HL-60/S4 treated with retinoic acid at 250 ng/mL for 4 days and 3 days (cell line): ENCODE results near the gene C19orf25.
"Not testable (repeated sequence)": the region's sequence is repeated elsewhere in the genome, so short reads cannot be mapped to it uniquely, and the experiment has no call there.

Experiments used
- in situ Hi-C: fragments of 300-500 bp; cut with MboI; formaldehyde crosslinking; loops from 2 replicates; pipeline ENCODE4 v1.7.0; 2022; ENCODE audit warnings: low sequenced_read_pairs

Gene C19orf25

DNA sequence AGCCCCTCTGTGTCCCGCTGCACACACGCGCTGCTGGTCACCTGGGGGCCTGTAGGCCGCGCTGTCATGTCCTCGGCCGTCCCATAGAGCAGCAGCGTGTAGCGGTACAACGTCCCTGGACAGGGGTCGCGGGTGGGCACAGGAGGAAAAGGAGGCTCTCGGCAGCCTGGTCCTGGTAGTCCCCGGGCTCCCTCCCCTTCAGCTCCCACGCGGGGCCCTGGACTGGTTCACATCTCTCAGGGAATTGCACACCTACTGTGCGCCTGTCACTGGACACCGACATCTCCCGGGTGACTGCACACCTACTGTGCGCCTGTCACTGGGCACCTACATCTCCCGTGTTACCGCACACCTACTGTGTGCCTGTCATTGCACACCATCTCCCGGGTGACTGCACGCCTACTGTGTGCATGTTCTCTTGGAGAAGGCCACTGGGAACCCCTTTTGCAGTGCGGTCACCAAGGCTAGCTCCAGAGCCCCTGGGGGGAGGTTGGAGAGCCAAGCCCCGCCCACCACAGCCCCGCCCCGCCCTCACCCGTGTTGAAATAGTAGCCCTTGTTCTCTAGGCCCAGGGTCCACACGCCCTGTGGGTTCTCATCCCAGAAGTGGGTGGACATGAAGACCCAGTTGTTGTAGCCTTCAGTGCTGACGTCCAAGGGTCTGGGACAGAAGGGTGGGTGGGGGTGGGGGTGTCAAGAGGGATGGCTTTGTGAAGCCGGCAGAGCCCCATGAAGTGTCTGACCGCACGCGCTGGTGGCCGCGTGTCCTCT lies 3.5 kb upstream of the C19orf25 start:
- in situ Hi-C loops: no loop called here

DNA sequence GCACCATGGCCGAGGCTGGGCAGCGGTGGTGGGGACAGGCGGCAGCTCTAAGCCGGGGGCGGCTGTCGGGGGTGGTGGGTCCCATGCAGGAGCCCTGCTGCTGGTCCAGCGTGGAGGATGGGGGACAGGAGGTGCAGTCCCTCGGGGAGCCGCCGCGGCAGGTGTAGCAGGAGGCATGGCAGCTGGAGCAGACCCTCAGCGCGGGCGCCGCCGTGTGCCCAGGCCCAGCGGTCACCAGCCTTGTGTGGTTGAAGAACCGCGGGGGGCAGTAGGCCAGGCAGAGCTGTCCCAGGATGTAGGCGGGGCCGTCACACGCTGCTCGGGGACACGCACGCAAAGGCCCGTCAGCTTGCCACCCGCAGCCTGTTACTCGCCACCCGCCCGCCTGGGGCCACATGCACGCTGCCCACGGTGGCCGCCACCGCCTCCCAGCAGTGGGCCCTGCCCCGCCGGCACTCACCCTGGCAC lies 2.9 kb upstream of the C19orf25 start:
- in situ Hi-C loops: no loop called here

DNA sequence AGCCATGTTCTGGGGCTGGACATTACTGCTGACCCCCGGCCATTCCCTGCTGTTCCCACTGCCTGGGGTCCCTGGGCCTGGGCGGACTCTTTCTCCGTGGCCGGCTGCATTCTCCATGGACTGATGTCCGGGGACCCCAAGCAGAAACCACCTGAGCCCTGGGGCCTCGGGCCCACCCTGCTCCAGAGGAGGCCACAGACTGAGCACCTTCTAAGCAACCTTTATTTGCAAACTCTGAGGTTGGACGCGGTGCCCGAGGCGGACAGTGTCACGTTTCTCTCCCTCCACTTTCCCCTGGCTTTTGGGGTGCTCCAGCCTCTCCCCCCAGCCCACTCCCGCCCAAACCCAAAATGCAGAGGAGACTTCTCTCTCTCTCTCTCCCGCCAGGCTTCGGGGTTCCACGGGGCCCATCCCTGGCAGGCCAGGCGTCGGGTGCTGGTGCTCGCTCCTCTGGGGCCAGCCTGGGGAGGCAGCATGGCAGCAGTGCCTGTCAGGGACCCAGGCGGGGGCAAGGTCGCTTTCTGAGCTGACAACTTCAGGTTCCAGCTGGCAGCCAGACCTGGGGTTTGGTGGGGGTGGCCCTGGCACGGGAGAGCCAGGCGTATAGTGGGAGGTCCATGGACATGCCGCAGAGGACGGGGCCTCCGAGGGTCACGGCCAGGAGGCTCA lies 2.3 kb upstream of the C19orf25 start:
- in situ Hi-C loops: no loop called here

DNA sequence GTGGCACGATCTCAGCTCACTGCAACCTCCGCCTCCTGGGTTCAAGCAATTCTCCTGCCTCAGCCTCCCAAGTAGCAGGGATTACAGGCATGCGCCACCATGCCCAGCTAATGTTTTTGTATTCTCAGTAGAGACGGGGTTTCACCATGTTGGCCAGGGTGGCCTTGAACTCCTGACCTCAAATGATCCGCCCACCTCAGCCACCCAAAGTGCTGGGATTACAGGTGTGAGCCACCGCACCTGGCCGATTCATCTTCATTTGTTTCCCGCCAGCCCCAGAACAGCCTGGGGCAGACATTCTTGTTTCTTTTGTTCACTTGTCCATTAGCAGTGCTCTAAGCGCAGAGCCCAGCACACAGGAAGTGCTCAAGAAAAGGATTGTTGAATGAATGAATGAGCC lies 2.0 kb downstream of the C19orf25 start:
- in situ Hi-C loops: not testable (repeated sequence)

DNA sequence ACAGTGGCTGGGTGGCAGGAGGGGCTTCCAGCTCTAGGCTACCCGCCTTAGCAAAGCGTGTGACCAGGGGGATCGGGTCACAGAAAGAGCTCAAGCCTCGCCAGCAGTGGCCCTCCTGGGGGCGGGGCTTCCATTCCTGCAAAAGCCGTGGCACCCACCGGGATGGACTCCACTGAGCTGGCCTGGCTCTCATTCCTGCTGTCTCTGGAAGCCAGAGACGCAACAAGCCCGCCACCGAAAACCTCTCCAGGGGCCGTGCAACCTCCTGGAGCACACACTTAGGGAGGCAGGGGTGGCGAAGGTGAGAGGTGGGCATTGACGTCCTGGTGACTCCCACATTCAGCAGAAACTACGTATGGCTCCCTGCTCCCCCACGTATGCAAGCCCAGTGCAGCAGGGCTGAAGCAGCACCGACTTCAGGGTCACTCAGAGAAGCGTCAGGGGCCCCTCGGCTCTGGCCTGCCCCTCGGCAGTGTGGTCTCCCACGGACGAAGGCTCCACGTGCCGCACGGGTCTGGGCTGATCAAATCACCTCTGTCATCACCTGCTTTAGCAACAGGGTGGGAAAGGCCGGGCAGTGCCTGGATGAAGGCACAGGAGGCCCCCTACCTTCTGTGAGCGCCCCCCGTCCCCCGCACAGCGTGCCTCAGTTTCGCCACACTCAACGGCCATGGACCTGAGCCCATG lies 3.1 kb downstream of the C19orf25 start:
- in situ Hi-C loops: no loop called here

DNA sequence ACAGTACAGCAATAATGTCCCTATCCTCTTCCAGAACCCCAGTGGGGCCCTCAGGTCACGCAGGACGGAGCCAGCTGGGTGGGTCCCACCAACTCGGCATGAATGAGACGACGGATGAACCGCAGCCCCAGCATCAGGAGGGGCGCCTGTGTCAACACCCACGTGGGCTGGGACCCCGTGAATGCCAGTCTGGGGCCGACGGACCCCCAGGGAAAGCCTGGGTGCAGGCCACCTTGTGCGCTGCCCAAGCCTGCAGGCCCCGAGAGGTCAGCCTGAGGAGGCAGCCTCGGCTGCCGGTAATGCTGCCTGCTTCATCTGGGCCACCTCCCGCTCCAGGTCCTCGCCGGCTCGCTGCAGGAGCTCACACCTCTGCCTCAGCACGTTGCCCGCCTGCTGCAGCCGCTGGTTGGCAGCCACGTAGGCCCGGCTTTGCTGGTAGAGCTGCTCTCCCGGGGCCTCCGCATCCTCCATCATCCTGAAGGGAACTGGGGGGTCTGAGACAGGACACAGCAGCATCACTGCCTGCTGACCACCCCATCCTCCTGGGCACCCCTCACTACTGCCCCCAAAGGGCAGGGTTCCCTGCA lies 4.2 kb downstream of the C19orf25 start:
- in situ Hi-C loops: no loop called here

DNA sequence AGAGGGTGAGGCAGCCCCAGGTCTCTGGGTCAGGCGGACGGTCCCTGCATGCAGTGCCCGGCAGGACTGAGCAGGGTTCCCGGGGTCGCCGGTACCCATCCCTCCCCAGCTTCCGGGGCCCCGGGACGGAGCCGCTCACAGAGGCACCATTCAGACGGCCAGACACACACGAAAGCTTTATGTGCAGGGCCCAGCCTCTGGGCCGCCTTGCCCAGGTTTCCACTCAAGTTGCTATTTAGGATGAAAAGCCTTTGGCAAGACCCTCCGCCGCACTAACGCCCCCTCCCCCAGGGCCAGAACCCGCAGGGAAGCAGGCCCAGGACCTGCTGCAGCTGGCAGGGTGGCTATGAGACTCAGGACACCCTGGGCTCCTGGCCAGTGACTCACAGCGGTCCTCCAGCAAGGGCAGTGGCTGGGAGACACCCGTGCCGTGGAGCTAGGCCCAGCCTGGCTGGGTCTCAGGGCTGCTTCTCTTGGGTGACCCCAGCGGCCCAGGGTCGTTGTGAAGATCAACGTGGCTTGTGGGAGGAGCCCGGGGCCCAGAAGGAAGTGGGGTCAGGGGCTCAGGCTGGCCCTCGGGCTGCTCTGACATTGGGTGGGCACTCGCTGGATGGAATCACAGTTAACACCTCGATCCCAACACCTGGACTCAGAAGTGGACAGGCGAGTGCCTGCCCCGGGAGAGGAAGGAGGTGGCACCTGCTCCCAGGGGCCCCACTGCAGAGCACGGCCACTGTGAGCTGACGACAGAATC lies 4.8 kb downstream of the C19orf25 start:
- in situ Hi-C loops: no loop called here

DNA sequence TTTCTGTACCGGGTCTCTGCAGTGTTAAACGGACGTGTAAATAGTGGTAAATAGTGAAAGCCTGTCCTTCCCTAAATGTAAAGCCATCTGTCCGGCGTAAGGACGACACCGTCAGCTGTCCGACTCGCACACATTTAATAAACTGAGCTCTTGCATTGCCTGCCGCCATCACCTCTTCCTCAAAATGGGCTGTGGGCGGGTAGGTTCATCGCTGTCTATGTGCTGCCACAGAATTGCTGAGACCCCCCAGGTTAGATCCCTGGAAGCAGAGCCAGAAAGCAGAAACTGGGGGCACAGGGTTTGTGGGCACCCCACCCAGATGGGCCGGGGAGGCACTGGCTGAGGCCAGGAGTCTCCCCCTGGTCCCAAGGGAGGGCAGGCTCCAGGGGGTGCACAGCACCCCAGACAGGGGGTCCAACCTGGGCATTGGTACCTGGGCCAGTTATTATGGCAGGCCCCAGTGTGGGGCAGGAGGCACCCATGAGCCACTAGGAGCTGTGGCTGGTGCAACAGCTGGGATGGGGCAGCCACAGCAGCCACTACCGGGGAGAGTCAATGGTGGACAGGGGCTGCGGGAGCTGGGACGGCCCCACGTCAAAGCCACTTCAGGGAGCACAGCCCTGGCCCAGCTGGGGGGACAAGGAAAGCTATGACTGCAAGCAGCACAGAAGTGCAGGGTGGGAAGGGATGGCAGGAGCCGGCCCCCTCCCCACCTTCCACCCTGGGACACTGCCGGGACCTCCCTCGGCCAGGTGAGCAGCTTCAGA lies 5.7 kb downstream of the C19orf25 start:
- in situ Hi-C loops: no loop called here

DNA sequence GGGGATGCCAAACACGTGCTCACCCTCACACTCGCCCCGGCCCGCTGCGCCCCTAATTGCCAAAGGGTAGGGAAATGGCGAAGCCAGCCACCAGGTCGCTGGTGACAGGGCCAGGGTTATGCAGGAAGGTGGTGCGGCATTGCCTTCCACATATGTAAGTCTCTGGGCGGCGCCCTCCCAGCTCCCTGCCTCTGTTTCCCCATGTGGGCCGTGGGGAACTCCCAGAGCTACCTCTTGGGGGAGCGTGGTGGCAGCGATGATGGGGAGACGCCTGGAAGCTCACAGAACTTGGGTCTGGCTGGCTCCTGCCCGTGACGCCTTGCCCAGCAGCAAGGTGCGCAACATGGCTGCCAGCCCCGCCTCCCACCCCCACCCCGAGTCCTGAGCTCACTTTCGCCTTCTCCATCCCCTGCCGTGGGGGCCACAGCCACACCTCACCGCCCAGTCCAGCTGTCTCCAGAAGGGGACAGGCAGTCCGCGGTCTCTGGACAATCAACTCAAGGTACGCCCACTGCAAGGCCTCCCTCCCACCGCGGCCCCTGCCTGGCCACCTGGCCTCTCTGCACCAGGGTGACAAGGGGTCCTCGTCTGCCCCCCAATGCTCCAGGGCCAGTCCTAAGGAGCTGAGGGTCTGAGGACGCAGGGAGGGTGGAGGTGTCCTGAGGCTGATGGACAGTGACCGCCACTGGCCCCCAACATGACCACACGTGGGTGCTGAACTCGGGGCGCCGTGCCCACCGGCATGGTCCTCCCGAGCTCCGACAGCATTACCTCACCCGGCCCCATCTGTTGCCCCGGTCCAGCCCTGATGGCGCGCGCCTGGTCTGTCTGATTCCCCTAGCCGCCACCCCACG lies 6.6 kb downstream of the C19orf25 start:
- in situ Hi-C loops: no loop called here

DNA sequence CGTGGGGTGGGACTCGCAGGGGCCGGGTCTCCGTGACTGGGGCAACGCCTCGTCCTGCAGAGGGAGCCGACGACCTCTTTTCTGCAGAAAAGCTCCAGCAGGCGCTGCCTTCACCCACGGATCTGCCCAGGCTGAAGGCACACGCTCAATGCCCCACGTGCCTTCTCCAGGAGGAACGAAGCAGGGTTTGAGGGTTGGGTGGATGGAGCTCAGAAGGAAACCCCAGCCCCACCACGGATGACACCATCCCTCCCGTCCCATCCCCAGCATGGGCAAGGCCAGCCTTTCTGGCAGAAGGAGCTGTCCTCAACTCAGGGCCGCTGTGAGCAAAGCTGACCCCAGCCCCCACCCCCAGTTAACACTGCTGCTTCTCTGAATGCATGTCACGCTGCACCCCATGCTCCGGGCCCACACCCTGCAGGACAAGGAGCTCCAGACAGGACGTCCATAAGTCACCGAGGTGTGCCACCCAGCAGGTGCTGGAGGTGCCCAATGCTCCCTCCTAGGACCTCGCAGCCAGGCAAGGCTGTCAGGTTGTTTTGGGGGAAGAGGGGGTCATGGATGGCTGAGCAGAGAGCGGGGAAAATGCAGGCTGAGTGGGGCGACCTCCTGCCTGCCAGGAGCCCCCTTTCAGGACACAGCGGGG lies 7.4 kb downstream of the C19orf25 start:
- in situ Hi-C loops: no loop called here

DNA sequence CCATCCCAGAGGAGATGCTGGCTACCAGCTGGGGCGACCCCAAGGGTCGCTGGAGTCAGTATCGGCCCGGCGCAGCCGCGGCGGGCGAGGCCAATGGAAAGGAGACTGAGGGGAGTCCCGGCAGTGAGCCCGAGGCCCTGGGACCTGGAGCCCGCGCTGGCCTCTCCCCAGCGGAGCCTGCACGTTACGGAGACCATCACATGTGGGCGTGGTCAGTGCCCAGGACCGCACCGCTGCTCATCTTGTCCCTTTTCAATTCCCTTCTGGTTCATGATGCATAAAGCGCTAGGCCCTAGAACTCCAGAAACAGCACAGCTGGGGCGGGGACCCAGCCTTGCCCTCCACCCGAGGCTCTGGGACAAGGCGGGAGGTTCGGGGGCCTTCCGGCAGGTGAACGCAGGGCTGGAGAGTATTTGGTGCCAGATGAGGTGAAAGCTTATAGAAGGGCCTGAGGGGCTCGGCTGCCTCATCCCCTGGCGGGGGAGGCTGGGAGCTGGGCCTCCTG lies 8.0 kb downstream of the C19orf25 start:
- in situ Hi-C loops: no loop called here

DNA sequence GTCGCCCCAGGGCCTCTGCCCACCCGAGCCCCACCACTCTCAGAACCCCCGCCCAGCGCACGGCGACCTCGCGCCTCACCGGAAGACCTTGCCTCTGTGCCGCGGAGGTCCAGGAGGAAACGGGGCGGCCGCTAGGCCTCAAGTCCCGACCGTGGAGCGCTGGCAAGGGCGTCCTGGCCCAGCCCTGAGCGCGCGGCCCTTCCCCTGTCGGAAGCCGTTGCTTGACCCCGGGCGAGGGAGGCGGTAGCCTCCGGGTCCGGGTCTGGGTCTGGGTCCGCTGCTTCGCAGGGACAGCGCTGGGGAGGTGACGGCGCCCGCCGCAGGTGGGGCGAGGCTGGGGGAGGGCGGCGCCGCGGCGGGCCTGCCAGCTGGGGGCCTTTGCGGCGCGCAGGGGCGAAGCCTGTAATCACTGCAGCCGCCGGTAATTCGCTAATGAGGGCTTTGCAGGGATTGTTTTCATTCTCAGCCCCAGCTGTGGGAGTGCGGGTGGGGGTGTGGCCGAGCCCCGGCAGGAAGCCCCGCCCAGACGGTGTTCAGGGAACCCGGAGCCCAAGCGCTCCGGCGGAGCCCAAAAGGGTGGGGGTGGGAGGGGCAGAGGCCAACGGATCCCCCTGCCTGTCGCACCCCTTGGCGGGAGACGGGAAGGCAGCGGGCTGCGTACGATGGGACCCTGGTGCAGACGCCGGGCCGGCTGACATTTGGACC lies 8.6 kb downstream of the C19orf25 start:
- in situ Hi-C loops: no loop called here

DNA sequence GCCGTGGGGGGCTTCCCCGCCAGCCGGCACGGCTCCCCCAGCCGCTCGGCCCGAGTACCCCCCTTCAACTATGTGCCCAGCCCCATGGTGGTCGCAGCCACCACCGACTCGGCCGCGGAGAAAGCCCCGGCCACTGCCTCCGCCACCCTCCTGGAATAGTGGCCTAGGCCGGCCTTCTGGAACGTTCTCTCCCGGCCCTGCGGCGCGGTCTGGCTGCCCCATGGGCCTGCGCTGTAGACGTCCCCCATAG lies 9.0 kb downstream of the C19orf25 start:
- in situ Hi-C loops: no loop called here

DNA sequence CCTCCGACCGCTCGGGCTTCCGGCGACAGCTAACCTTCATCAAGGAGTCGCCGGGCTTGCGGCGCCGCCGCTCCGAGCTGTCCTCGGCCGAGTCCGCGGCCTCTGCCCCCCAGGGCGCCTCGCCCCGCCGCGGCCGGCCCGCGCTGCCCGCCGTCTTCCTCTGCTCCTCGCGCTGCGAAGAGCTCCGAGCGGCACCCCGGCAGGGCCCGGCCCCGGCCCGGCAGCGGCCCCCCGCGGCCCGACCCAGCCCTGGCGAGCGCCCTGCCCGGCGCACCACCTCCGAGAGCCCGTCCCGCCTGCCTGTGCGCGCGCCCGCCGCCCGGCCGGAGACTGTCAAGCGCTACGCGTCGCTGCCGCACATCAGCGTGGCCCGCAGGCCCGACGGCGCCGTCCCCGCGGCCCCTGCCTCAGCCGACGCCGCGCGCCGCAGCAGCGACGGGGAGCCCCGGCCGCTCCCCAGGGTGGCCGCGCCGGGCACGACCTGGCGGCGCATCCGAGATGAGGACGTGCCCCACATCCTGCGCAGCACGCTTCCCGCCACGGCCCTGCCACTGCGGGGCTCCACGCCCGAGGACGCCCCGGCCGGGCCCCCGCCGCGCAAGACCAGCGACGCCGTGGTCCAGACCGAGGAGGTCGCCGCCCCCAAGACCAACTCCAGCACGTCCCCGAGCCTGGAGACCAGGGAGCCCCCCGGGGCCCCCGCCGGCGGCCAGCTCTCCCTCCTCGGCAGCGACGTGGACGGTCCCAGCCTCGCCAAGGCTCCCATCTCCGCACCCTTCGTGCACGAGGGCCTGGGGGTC lies 9.6 kb downstream of the C19orf25 start:
- in situ Hi-C loops: no loop called here

DNA sequence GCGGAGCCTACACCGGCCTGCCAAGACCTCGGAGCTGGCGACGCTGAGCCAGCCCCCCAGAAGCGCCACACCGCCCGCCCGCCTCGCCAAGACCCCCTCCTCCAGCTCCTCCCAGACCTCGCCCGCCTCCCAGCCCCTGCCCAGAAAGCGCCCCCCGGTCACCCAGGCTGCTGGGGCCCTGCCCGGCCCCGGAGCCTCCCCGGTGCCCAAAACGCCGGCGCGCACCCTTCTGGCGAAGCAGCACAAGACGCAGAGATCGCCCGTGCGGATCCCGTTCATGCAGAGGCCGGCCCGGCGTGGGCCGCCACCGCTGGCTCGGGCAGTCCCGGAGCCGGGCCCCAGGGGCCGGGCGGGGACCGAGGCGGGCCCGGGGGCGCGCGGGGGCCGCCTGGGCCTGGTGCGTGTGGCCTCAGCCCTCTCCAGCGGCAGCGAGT lies 10.2 kb downstream of the C19orf25 start:
- in situ Hi-C loops: no loop called here

DNA sequence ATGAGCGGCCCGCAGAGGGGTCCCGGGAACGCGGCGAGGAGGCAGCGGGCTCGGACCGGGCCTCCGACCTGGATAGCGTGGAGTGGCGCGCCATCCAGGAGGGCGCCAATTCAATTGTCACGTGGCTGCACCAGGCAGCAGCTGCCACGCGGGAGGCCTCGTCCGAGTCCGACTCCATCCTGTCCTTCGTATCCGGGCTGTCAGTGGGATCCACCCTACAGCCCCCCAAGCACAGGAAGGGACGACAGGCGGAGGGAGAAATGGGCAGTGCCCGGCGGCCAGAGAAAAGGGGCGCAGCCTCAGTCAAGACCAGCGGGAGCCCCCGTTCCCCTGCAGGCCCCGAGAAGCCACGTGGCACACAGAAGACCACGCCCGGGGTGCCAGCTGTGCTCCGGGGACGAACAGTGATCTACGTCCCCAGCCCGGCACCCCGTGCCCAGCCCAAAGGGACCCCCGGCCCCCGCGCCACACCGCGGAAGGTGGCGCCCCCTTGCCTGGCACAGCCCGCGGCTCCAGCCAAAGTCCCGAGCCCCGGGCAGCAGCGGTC lies 10.7 kb downstream of the C19orf25 start:
- in situ Hi-C loops: no loop called here
